ENCODE data around the gene PRORP. TPM values are rescaled to one million over a fixed set of nuclear protein-coding genes. Genes with fewer than 3 reads are reported as not detected.

PRORP gene
- total and polyA plus RNA-seq, 2 experiments from 2014 or later = 28.8 to 50.4 TPM

DNA sequence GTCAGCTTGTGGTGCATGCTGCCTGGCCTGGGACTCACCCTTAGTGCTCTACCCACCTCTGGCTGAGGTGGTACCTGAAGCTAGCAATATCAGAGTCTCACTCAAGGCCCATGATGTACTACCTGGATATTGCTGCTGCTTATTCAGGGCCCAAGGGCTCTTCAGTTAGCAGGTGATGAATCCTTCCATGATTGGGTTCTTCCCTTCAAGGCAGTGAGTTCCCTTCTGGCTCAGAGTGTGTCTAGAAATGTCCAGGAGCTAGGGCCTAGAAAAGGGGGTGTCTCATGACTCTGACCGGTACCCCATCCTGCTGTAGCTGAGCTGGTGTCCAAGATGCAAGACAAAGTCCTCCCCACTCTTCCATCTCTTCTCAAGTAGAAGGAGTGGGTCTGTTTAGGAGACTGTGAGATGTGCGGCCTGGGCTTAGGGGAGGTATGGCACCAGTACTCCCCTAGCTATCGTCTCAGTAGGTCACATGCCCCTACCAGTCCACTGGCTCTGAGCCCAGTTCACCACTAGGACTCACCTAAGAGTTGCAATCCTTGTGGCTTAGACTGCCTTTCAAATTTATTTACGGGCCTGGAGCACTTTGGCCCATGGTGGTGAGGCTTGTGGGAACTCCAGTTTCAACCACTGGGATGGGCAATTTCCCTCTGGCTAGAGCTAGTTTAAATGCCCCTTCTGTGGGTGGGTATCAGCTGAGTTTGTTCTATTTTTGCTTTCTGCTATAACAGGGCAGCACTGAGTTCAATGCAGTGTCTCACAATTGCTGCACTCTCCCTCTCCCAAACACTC, 12.2 kb downstream of the PRORP start (continued):
- TF ChIP-seq REST (IDR thresholded peaks at IDR 0.05; ENCODE audit: unreplicated experiment) = no peak
- TF ChIP-seq ZNF114 (CRISPR knock-in tag; IDR thresholded peaks at IDR 0.05) = no peak
- TF ChIP-seq STAT1 (IDR thresholded peaks at IDR 0.05; ENCODE audit: unreplicated experiment) = no peak
- no peak for TF ChIP-seq NANOG (IDR thresholded peaks at IDR 0.05; ENCODE audit: borderline replicate concordance)
- no peak for TF ChIP-seq CREB1 (CRISPR knock-in tag; IDR thresholded peaks at IDR 0.05; ENCODE audit: low read depth)

DNA sequence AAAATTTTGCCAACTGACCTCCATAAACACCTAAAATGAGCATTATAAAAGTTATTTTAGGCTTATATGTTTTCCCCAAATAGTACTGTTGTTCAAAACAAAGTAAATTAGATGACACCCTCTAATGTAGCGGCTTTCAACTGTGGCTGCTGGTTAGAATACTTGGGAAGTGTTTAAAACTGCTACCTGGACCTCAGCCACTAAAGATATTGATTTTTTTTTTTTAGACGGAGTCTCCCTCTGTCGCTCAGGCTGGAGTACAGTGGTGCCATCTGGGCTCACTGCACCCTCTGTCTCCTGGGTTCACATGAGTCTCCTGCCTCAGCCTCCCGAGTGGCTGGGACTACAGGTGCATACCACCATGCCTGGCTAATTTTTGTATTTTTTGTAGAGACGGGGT, 16.2 kb downstream of the PRORP start:
- Histone ChIP-seq H2AFZ (no peak overlapping the region), H3K79me2 (replicated peaks; ENCODE audit: insufficient read depth) (peaks cover 14% of the 10 kb centered on the region), H3F3A (replicated peaks; ENCODE audit: low read depth) (0 out of 2 replicates have a peak, but pooled peaks cover 4% of the 10 kb centered on the region), H3K27ac (ENCODE audit: low read depth) (no peak overlapping the region), H3K4me1 (ENCODE audit: insufficient read depth) (no peaks in the 10 kb centered on the region), H3K4me3 (no peak overlapping the region), H3K27me3 (ENCODE audit: insufficient read depth) (no peaks in the 10 kb centered on the region), H3K9me2 (ENCODE audit: insufficient read depth) (no peaks in the 10 kb centered on the region), H3K4me2 (no peak overlapping the region), H4K20me1 (replicated peaks; ENCODE audit: insufficient read depth) (no peaks in the 10 kb centered on the region), H3K36me3 (ENCODE audit: insufficient read depth) (no peaks in the 10 kb centered on the region)
- H3K4me3 Mint-ChIP-seq = no peak overlapping the region
- DNase-seq (ENCODE audit: low spot score) (no peak), ATAC-seq (no peak)
- H3K36me3 Mint-ChIP-seq (ENCODE audit: low read depth) = peaks cover 9% of the 10 kb centered on the region
- H3K27ac Mint-ChIP-seq = no peak overlapping the region
- peaks cover 2% of the 10 kb centered on the region; the same call in 2 of the 3 replicates for H3K4me1 Mint-ChIP-seq
- peaks cover 2% of the 10 kb centered on the region for H3K27me3 Mint-ChIP-seq (ENCODE audit: insufficient read depth, low read depth, poor library complexity)
- no peaks in the 10 kb centered on the region for H3K9me3 Mint-ChIP-seq
- TF ChIP-seq ZNF331 (CRISPR knock-in tag; IDR thresholded peaks at IDR 0.05; ENCODE audit: low read depth) (no peak), POLR2AphosphoS5 (IDR thresholded peaks at IDR 0.05; ENCODE audit: low read depth) (no peak), EZH2phosphoT487 (IDR thresholded peaks at IDR 0.05; ENCODE audit: unreplicated experiment) (no peak), ZNF114 (CRISPR knock-in tag; IDR thresholded peaks at IDR 0.05) (no peak), CREB1 (CRISPR knock-in tag; IDR thresholded peaks at IDR 0.05; ENCODE audit: low read depth) (no peak), CTCF (conservative IDR thresholded peaks at IDR 0.05; ENCODE audit: low read depth in 2 of 2) (no peak)
- TF ChIP-seq, protein P1, sequence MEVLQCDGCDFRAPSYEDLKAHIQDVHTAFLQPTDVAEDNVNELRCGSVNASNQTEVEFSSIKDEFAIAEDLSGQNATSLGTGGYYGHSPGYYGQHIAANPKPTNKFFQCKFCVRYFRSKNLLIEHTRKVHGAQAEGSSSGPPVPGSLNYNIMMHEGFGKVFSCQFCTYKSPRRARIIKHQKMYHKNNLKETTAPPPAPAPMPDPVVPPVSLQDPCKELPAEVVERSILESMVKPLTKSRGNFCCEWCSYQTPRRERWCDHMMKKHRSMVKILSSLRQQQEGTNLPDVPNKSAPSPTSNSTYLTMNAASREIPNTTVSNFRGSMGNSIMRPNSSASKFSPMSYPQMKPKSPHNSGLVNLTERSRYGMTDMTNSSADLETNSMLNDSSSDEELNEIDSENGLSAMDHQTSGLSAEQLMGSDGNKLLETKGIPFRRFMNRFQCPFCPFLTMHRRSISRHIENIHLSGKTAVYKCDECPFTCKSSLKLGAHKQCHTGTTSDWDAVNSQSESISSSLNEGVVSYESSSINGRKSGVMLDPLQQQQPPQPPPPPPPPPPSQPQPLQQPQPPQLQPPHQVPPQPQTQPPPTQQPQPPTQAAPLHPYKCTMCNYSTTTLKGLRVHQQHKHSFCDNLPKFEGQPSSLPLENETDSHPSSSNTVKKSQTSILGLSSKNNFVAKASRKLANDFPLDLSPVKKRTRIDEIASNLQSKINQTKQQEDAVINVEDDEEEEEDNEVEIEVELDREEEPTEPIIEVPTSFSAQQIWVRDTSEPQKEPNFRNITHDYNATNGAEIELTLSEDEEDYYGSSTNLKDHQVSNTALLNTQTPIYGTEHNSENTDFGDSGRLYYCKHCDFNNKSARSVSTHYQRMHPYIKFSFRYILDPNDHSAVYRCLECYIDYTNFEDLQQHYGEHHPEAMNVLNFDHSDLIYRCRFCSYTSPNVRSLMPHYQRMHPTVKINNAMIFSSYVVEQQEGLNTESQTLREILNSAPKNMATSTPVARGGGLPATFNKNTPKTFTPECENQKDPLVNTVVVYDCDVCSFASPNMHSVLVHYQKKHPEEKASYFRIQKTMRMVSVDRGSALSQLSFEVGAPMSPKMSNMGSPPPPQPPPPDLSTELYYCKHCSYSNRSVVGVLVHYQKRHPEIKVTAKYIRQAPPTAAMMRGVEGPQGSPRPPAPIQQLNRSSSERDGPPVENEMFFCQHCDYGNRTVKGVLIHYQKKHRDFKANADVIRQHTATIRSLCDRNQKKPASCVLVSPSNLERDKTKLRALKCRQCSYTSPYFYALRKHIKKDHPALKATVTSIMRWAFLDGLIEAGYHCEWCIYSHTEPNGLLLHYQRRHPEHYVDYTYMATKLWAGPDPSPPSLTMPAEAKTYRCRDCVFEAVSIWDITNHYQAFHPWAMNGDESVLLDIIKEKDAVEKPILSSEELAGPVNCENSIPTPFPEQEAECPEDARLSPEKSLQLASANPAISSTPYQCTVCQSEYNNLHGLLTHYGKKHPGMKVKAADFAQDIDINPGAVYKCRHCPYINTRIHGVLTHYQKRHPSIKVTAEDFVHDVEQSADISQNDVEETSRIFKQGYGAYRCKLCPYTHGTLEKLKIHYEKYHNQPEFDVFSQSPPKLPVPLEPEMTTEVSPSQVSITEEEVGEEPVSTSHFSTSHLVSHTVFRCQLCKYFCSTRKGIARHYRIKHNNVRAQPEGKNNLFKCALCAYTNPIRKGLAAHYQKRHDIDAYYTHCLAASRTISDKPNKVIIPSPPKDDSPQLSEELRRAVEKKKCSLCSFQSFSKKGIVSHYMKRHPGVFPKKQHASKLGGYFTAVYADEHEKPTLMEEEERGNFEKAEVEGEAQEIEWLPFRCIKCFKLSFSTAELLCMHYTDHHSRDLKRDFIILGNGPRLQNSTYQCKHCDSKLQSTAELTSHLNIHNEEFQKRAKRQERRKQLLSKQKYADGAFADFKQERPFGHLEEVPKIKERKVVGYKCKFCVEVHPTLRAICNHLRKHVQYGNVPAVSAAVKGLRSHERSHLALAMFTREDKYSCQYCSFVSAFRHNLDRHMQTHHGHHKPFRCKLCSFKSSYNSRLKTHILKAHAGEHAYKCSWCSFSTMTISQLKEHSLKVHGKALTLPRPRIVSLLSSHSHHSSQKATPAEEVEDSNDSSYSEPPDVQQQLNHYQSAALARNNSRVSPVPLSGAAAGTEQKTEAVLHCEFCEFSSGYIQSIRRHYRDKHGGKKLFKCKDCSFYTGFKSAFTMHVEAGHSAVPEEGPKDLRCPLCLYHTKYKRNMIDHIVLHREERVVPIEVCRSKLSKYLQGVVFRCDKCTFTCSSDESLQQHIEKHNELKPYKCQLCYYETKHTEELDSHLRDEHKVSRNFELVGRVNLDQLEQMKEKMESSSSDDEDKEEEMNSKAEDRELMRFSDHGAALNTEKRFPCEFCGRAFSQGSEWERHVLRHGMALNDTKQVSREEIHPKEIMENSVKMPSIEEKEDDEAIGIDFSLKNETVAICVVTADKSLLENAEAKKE (CRISPR knock-in tag; IDR thresholded peaks at IDR 0.05) = no peak
